ACHN (cell line): Measurements from ENCODE around the gene CNTNAP2.

Experiments
- DNase-seq: peaks from one replicate; pipeline ENCODE4 v3.0.0-alpha.2; 2015
- in situ Hi-C: cut with HindIII; loops from 2 replicates; pipeline ENCODE4 v1.10.0; 2017; ENCODE audit warnings: low sequenced_read_pairs, low pct_ligation_motif_present, low pct_unique_long_range_greater_than_20kb

The CNTNAP2 gene

GRCh38 chr7:147861945-147862344 is 1745.3 kb downstream of the CNTNAP2 start:
- in situ Hi-C loops = no loop called here
- DNase-seq = no peak

- no peak for DNase-seq
- in situ Hi-C loops = no loop called here
Observed at GRCh38 chr7:147869456-147869855, 1752.9 kb downstream of the CNTNAP2 start.

GRCh38 chr7:147878912-147879661 is 1762.5 kb downstream of the CNTNAP2 start:
- in situ Hi-C loops = no loop called here
- no peak for DNase-seq

GRCh38 chr7:147885869-147886268 is 1769.3 kb downstream of the CNTNAP2 start:
- DNase-seq = no peak
- in situ Hi-C loops = no loop called here

GRCh38 chr7:147894271-147894670 is 1777.7 kb downstream of the CNTNAP2 start:
- in situ Hi-C loops = no loop called here
- peak; percentile 64 for DNase-seq

GRCh38 chr7:147896121-147896520 is 1779.5 kb downstream of the CNTNAP2 start:
- in situ Hi-C loops = no loop called here
- DNase-seq = no peak

- no peak for DNase-seq
- in situ Hi-C loops = no loop called here
Observed at GRCh38 chr7:147903536-147904218, 1787.1 kb downstream of the CNTNAP2 start.

- in situ Hi-C loops = no loop called here
- no peak for DNase-seq
Observed at GRCh38 chr7:147904219-147904576, 1787.6 kb downstream of the CNTNAP2 start.

GRCh38 chr7:147909431-147910148 is 1793.0 kb downstream of the CNTNAP2 start:
- in situ Hi-C loops = no loop called here
- no peak for DNase-seq

- in situ Hi-C loops = no loop called here
- DNase-seq = no peak
Observed at GRCh38 chr7:147911201-147911601, 1794.6 kb downstream of the CNTNAP2 start.

GRCh38 chr7:147912291-147912690 is 1795.7 kb downstream of the CNTNAP2 start:
- DNase-seq = no peak
- in situ Hi-C loops = no loop called here

GRCh38 chr7:147912946-147913638 is 1796.5 kb downstream of the CNTNAP2 start:
- DNase-seq = no peak

GRCh38 chr7:147915781-147916180 is 1799.2 kb downstream of the CNTNAP2 start:
- in situ Hi-C loops = no loop called here
- no peak for DNase-seq

More at GRCh38 chr7:147912946-147913638, 1796.5 kb downstream of the CNTNAP2 start:
- in situ Hi-C loops = no loop called here

GRCh38 chr7:147916573-147916972 is 1800.0 kb downstream of the CNTNAP2 start:
- DNase-seq = no peak
- in situ Hi-C loops = no loop called here

GRCh38 chr7:147923841-147924240 is 1807.2 kb downstream of the CNTNAP2 start:
- in situ Hi-C loops = no loop called here

GRCh38 chr7:147937428-147937827 is 1820.8 kb downstream of the CNTNAP2 start:
- in situ Hi-C loops = no loop called here
- peak; percentile 22 for DNase-seq

More at GRCh38 chr7:147923841-147924240, 1807.2 kb downstream of the CNTNAP2 start:
- no peak for DNase-seq

- no peak for DNase-seq
- in situ Hi-C loops = no loop called here
Observed at GRCh38 chr7:147941381-147941780, 1824.8 kb downstream of the CNTNAP2 start.

- in situ Hi-C loops = no loop called here
Observed at GRCh38 chr7:147944321-147944720, 1827.7 kb downstream of the CNTNAP2 start.

GRCh38 chr7:147952918-147953317 is 1836.3 kb downstream of the CNTNAP2 start:
- in situ Hi-C loops = no loop called here

More at GRCh38 chr7:147944321-147944720, 1827.7 kb downstream of the CNTNAP2 start:
- no peak for DNase-seq

More at GRCh38 chr7:147952918-147953317, 1836.3 kb downstream of the CNTNAP2 start:
- no peak for DNase-seq
